ENCODE measurements around the gene FHOD3.

The FHOD3 gene

GRCh38 chr18:36592282-36592681 is 294.8 kb downstream of the FHOD3 start:
- no peaks in the 10 kb centered on the region for H3K9me3 ChIP-seq (ENCODE audit: control insufficient read depth, insufficient read depth, low read length)
- no peaks in the 10 kb centered on the region for H3K36me3 ChIP-seq (ENCODE audit: insufficient read depth, low read length)
- H3K9ac ChIP-seq (ENCODE audit: low read depth, low read length), result no peak overlapping the region

GRCh38 chr18:36593001-36593400 is 295.5 kb downstream of the FHOD3 start:
- Histone ChIP-seq H3K4me1 (ENCODE audit: insufficient read depth, low read length) (no peaks in the 10 kb centered on the region), H3K9me3 (ENCODE audit: control insufficient read depth, insufficient read depth, low read length) (no peaks in the 10 kb centered on the region), H3K36me3 (ENCODE audit: insufficient read depth, low read length) (no peaks in the 10 kb centered on the region), H3K9ac (ENCODE audit: low read depth, low read length) (no peak overlapping the region)

More at GRCh38 chr18:36592282-36592681, 294.8 kb downstream of the FHOD3 start:
- H3K4me1 ChIP-seq (ENCODE audit: insufficient read depth, low read length), result no peaks in the 10 kb centered on the region; the same call in 1 of the 2 replicates

GRCh38 chr18:36593641-36594040 is 296.1 kb downstream of the FHOD3 start:
- Histone ChIP-seq H3K4me1 (ENCODE audit: insufficient read depth, low read length) (no peaks in the 10 kb centered on the region), H3K36me3 (ENCODE audit: insufficient read depth, low read length) (no peaks in the 10 kb centered on the region), H3K9me3 (ENCODE audit: control insufficient read depth, insufficient read depth, low read length) (no peaks in the 10 kb centered on the region), H3K9ac (ENCODE audit: low read depth, low read length) (no peak overlapping the region)

DNA sequence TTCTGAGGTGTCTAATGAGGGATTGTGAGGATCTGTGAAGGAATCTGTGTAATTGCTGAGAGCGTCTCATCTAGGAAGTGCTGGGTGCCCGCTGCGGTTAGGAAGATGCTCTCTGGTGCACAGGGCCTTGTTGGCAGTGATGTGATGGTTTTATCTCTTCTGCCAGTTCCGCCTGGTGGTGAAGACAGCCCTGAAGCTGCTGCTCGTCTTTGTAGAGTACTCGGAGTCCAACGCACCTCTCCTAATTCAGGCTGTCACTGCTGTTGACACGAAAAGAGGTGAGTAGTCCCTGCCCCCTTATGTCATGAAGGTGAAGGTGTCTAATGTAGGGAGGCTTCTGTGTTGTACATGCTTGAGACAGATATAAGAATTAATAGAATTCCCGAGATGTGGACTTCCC is 297.1 kb downstream of the FHOD3 start:
- Histone ChIP-seq H3K9me3 (ENCODE audit: control insufficient read depth, insufficient read depth, low read length) (no peaks in the 10 kb centered on the region), H3K9ac (ENCODE audit: low read depth, low read length) (no peak overlapping the region)

DNA sequence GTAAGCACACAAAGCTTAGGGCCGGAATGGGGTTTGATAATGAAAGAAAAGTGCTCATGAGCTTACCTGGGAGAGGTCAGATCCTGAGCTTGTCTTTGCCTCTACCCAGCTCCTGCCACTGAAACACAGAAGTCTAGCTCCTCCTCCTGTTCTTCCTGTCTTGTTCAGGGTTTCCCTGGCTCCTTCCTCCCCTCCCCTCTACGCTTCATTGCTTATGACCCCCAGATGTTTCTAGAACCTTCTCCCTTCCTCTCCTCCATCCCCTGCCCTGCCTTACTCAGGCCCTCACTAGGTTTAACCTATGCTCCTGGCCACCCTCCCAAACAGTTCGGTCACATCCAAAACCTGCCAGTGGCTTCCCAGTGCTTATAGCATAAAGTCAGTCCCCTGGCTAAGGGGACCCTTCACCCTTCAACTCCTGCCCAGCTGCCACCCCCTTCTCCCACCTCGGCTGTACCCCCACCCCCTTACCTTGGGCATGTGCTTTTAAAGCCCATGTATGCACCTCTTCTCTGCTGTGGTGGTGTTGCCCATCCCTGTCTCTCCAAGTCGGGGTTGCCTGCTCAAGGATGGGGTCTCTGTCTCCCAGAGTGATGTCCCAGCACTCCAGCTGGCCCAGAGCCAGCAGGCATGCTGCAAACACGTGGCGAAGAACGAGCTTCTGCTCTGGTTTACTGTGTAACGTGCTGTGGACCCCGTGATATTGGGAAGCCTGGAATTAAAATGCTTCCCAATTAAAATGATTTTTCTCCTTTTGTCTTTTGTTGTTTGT is 297.7 kb downstream of the FHOD3 start:
- Histone ChIP-seq H3K9ac (ENCODE audit: low read depth, low read length) (no peak overlapping the region), H3K36me3 (ENCODE audit: insufficient read depth, low read length) (no peaks in the 10 kb centered on the region), H3K4me1 (ENCODE audit: insufficient read depth, low read length) (no peaks in the 10 kb centered on the region), H3K9me3 (ENCODE audit: control insufficient read depth, insufficient read depth, low read length) (no peaks in the 10 kb centered on the region)

More for the DNA sequence above, 297.1 kb downstream of the FHOD3 start:
- no peaks in the 10 kb centered on the region for H3K4me1 ChIP-seq (ENCODE audit: insufficient read depth, low read length)
- no peaks in the 10 kb centered on the region for H3K36me3 ChIP-seq (ENCODE audit: insufficient read depth, low read length)

- Histone ChIP-seq H3K9ac (ENCODE audit: low read depth, low read length) (no peak overlapping the region), H3K9me3 (ENCODE audit: control insufficient read depth, insufficient read depth, low read length) (no peaks in the 10 kb centered on the region), H3K4me1 (ENCODE audit: insufficient read depth, low read length) (no peaks in the 10 kb centered on the region), H3K36me3 (ENCODE audit: insufficient read depth, low read length) (no peaks in the 10 kb centered on the region)
Measured at GRCh38 chr18:36595818-36596215, 298.3 kb downstream of the FHOD3 start.

DNA sequence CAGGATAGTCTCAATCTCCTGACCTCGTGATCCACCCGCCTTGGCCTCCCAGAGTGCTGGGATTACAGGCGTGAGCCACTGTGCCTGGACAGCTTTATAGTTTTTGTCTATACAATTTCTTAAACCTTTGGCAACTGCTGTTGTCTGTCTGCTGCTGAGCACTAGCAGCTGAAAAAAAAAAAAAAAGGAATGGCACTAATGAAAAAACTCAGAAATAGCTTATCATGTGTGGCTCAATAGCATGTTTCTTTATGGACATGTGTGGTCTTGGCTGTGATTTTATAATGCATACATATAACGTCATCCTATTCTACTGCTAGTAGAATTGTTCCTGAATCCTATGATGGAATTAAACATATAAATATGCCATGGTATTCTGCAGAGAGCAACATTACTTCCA is 300.1 kb downstream of the FHOD3 start:
- H3K4me1 ChIP-seq (ENCODE audit: insufficient read depth, low read length), result no peaks in the 10 kb centered on the region
- no peak overlapping the region for H3K9ac ChIP-seq (ENCODE audit: low read depth, low read length)
- H3K9me3 ChIP-seq (ENCODE audit: control insufficient read depth, insufficient read depth, low read length), result peaks cover 4% of the 10 kb centered on the region; the same call in 1 of the 2 replicates
- H3K36me3 ChIP-seq (ENCODE audit: insufficient read depth, low read length), result no peaks in the 10 kb centered on the region

GRCh38 chr18:36600548-36600947 is 303.0 kb downstream of the FHOD3 start:
- Histone ChIP-seq H3K9ac (ENCODE audit: low read depth, low read length) (no peak overlapping the region), H3K4me1 (ENCODE audit: insufficient read depth, low read length) (no peaks in the 10 kb centered on the region; the same call in 1 of the 2 replicates), H3K36me3 (ENCODE audit: insufficient read depth, low read length) (no peaks in the 10 kb centered on the region), H3K9me3 (ENCODE audit: control insufficient read depth, insufficient read depth, low read length) (peaks cover 4% of the 10 kb centered on the region; the same call in 1 of the 2 replicates)

GRCh38 chr18:36601316-36601715 is 303.8 kb downstream of the FHOD3 start:
- H3K9me3 ChIP-seq (ENCODE audit: control insufficient read depth, insufficient read depth, low read length), result peaks cover 4% of the 10 kb centered on the region; the same call in 1 of the 2 replicates

DNA sequence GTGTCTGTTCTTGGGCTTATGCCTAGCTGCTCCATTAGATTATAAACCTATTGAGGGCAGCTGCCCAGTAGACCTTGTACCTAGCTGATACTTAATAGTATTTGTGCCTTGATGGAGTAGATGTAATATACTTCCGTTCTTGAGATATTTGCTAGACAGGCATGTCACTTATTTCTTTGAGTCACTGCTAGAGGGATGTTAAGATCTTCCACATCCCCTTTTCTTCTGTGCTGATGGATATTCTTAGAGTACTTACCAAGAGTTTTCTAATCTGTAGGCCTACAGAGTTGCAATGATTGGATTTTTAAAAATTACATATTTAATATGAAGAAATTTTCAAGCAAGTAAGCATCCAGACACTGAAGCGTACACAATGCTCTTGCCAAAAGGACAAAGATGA is 304.6 kb downstream of the FHOD3 start:
- Histone ChIP-seq H3K9ac (ENCODE audit: low read depth, low read length) (no peak overlapping the region), H3K9me3 (ENCODE audit: control insufficient read depth, insufficient read depth, low read length) (peaks cover 4% of the 10 kb centered on the region; the same call in 1 of the 2 replicates), H3K36me3 (ENCODE audit: insufficient read depth, low read length) (no peaks in the 10 kb centered on the region), H3K4me1 (ENCODE audit: insufficient read depth, low read length) (no peaks in the 10 kb centered on the region; the same call in 1 of the 2 replicates)

More at GRCh38 chr18:36601316-36601715, 303.8 kb downstream of the FHOD3 start:
- H3K36me3 ChIP-seq (ENCODE audit: insufficient read depth, low read length), result no peaks in the 10 kb centered on the region
- no peaks in the 10 kb centered on the region; the same call in 1 of the 2 replicates for H3K4me1 ChIP-seq (ENCODE audit: insufficient read depth, low read length)
- H3K9ac ChIP-seq (ENCODE audit: low read depth, low read length), result no peak overlapping the region

DNA sequence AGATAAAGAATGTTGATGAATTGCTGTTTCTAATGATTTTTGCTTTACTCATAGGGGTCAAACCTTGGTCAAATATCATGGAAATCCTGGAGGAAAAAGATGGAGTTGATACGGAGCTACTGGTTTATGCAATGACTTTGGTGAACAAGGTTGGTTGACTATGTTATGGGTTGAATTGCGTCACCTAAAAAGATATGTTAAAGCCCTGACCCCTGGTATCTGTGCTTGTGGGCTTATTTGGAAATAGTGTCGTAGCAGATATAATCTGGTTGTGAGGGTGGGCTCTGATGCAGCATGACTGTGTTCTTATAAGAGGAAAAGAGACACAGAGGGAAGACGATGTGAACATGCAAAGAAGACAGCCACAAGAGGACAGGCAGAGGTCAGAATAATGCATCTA is 305.1 kb downstream of the FHOD3 start:
- H3K36me3 ChIP-seq (ENCODE audit: insufficient read depth, low read length), result no peaks in the 10 kb centered on the region
- no peak overlapping the region for H3K9ac ChIP-seq (ENCODE audit: low read depth, low read length)
- no peaks in the 10 kb centered on the region; the same call in 1 of the 2 replicates for H3K4me1 ChIP-seq (ENCODE audit: insufficient read depth, low read length)
- peaks cover 4% of the 10 kb centered on the region; the same call in 1 of the 2 replicates for H3K9me3 ChIP-seq (ENCODE audit: control insufficient read depth, insufficient read depth, low read length)

DNA sequence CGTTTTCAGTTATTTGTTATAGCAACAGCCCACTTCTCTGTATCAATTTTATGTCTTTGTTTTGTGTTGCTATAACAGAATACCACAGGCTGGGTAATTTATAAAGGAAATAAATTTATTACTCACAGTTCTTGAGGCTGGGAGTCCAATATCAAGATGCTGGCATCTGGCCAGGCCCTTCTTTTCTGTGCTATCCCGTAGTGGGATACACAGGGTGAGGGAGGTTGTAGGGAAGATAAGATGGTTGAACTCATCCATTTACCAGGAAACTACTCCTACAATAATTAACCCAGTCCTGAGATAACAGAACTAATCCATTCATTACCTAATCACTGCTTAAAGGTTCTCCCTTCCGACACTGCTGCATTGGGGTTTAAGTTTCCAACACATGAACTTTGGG is 310.6 kb downstream of the FHOD3 start:
- H3K9ac ChIP-seq (ENCODE audit: low read depth, low read length), result no peak overlapping the region
- peaks cover 7% of the 10 kb centered on the region for H3K4me1 ChIP-seq (ENCODE audit: insufficient read depth, low read length)
- H3K36me3 ChIP-seq (ENCODE audit: insufficient read depth, low read length), result no peaks in the 10 kb centered on the region
- H3K9me3 ChIP-seq (ENCODE audit: control insufficient read depth, insufficient read depth, low read length), result no peaks in the 10 kb centered on the region

GRCh38 chr18:36610258-36610657 is 312.7 kb downstream of the FHOD3 start:
- Histone ChIP-seq H3K9ac (ENCODE audit: low read depth, low read length) (no peak overlapping the region), H3K36me3 (ENCODE audit: insufficient read depth, low read length) (no peaks in the 10 kb centered on the region), H3K4me1 (ENCODE audit: insufficient read depth, low read length) (peaks cover 7% of the 10 kb centered on the region), H3K9me3 (ENCODE audit: control insufficient read depth, insufficient read depth, low read length) (no peaks in the 10 kb centered on the region)

DNA sequence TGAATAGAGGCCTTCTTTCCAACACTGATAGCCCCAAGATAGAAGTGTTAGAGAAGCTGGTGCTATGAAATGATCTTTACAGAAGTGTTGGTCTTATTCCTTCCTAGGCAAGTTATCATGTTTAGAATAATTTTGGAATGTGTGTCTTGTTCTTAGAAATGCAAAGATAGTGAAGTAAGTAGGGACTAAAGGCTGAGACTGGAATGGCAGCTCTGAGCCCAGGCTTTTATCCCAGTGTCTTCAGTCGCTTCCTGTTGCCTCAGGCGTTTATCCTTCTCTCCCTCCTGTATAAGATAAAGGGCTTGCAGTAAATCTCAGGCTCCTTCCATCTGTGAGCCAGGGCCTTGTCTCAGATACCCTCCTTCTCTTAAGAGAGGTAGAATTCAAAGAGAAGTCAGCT is 313.1 kb downstream of the FHOD3 start:
- Histone ChIP-seq H3K9ac (ENCODE audit: low read depth, low read length) (no peak overlapping the region), H3K4me1 (ENCODE audit: insufficient read depth, low read length) (peaks cover 7% of the 10 kb centered on the region), H3K36me3 (ENCODE audit: insufficient read depth, low read length) (no peaks in the 10 kb centered on the region), H3K9me3 (ENCODE audit: control insufficient read depth, insufficient read depth, low read length) (no peaks in the 10 kb centered on the region)

- Histone ChIP-seq H3K36me3 (ENCODE audit: insufficient read depth, low read length) (no peaks in the 10 kb centered on the region), H3K9ac (ENCODE audit: low read depth, low read length) (no peak overlapping the region), H3K9me3 (ENCODE audit: control insufficient read depth, insufficient read depth, low read length) (no peaks in the 10 kb centered on the region), H3K4me1 (ENCODE audit: insufficient read depth, low read length) (peaks cover 7% of the 10 kb centered on the region; the same call in 1 of the 2 replicates)
Measured at GRCh38 chr18:36613069-36613468, 315.6 kb downstream of the FHOD3 start.
